Measurements from ENCODE around the gene KLHL26. TPM values are rescaled to one million over a fixed set of nuclear protein-coding genes. Genes with fewer than 3 reads are reported as not detected.
A peak's percentile ranks its signal among the peaks of the same experiment; 100 is the strongest.

Gene KLHL26
- total and polyA plus RNA-seq, 2 of the 4 experiments (the other 2 are of a cell fraction) = 2.2 to 4.7 TPM

DNA sequence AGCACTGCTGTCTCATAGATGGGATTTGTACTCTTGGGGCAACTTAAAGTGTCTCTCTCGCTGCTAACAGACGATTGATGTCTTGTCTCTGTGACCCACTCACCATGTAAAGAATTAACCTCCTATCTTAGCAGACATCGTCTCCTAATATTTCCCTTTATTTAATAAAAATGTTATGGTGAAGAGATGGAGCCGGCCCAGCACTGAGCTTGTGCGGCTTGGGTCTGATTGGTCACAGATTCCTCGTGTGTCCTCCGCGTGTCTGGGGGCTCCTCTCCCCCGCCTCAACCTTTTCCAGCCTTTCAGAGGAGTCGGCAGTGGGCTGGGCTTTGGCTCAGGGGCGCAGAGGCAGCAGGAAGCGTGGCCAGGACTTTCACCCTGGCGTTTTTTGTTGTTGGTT is 33.5 kb downstream of the KLHL26 start:
- Histone ChIP-seq H3K9me1 (ENCODE audit: insufficient read depth, low read length) (no peaks in the 10 kb centered on the region), H3K14ac (replicated peaks; ENCODE audit: low read depth, low read length) (no peak overlapping the region), H3K56ac (ENCODE audit: extremely low read depth, insufficient read depth, low read length) (no peak overlapping the region), H3K27ac (ENCODE audit: insufficient read depth, low read length) (no peak overlapping the region), H3K9ac (ENCODE audit: low read depth, low read length) (no peak overlapping the region), H3K9me3 (ENCODE audit: control insufficient read depth, insufficient read depth, low read length) (0 out of 2 replicates have a peak, but pooled peaks cover 2% of the 10 kb centered on the region), H4K91ac (ENCODE audit: insufficient read depth, low read depth, low read length) (no peak overlapping the region), H4K5ac (ENCODE audit: low read depth, low read length) (no peak overlapping the region), H3K4me2 (ENCODE audit: low read depth, low read length) (no peak overlapping the region), H2BK15ac (ENCODE audit: low read depth, low read length) (no peak overlapping the region), H3K4me3 (ENCODE audit: insufficient read depth, low read depth, low read length) (no peak overlapping the region), H3K18ac (ENCODE audit: low read depth, low read length) (no peak overlapping the region), H4K8ac (ENCODE audit: low read depth in 2 of 2, low read length in 2 of 2) (no peak overlapping the region), H2BK20ac (ENCODE audit: low read depth, low read length) (no peak overlapping the region), H2BK5ac (ENCODE audit: low read depth, low read length, poor library complexity, severe bottlenecking) (no peak overlapping the region), H2AK9ac (replicated peaks; ENCODE audit: low read depth, low read length, poor library complexity) (peak overlapping the region; percentile 44), H3K4me1 (ENCODE audit: control insufficient read depth, insufficient read depth, low read length) (peaks cover 13% of the 10 kb centered on the region), H2AK5ac (ENCODE audit: low read depth, low read length) (no peak overlapping the region), H2AFZ (replicated peaks; ENCODE audit: low read length, poor library complexity) (no peak overlapping the region), H3K23ac (ENCODE audit: low read depth, low read length) (no peak overlapping the region), H2BK120ac (ENCODE audit: low read depth, low read length) (no peak overlapping the region), H4K20me1 (ENCODE audit: insufficient read depth, low read length) (peaks cover 3% of the 10 kb centered on the region; the same call in 1 of the 2 replicates), H3K36me3 (ENCODE audit: control insufficient read depth, insufficient read depth, low read length) (peaks cover 21% of the 10 kb centered on the region), H3K79me1 (ENCODE audit: low read depth in 1 of 2, low read length in 2 of 2) (peaks cover 0 to 5% of the 10 kb centered on the region in 2 experiments; a peak in 2 of 4 replicates), H3K4ac (ENCODE audit: low read depth, low read length) (no peak overlapping the region), H3K27me3 (ENCODE audit: control insufficient read depth, insufficient read depth, low read length) (no peaks in the 10 kb centered on the region)
- dilution Hi-C loops (cut with HindIII; ENCODE audit: low sequenced_read_pairs, unreplicated experiment) (no loop called here), in situ Hi-C loops (cut with MboI; ENCODE audit: low sequenced_read_pairs) (no loop called here), intact Hi-C loops (cut with micrococcal nuclease) (loop anchor here (10.0 kb wide), 2 partner anchors 174 to 216 kb away; no protein-coding TSS in a partner anchor)
- 60% methylated on average over 1 of the region's 13 CpGs; no CpG with 5 or more reads in 1 of the 2 experiments for WGBS, 2 experiments (ENCODE audit: extremely low coverage in 2 of 2, insufficient read length in 1 of 2)
- DNase-seq = no peak
- no TSS peak for BruUV-seq (replicated peaks)
- no peak for ATAC-seq (ENCODE audit: low read depth)
- ChIA-PET POLR2A (ENCODE audit: unreplicated experiment) (no interaction called here), CTCF (no interaction called here)
- TF ChIP-seq MXI1 (IDR thresholded peaks at IDR 0.05; ENCODE audit: borderline replicate concordance, low read depth, low read length) = no peak
- TF ChIP-seq, protein P1, sequence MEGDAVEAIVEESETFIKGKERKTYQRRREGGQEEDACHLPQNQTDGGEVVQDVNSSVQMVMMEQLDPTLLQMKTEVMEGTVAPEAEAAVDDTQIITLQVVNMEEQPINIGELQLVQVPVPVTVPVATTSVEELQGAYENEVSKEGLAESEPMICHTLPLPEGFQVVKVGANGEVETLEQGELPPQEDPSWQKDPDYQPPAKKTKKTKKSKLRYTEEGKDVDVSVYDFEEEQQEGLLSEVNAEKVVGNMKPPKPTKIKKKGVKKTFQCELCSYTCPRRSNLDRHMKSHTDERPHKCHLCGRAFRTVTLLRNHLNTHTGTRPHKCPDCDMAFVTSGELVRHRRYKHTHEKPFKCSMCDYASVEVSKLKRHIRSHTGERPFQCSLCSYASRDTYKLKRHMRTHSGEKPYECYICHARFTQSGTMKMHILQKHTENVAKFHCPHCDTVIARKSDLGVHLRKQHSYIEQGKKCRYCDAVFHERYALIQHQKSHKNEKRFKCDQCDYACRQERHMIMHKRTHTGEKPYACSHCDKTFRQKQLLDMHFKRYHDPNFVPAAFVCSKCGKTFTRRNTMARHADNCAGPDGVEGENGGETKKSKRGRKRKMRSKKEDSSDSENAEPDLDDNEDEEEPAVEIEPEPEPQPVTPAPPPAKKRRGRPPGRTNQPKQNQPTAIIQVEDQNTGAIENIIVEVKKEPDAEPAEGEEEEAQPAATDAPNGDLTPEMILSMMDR (conservative IDR thresholded peaks at IDR 0.05; ENCODE audit: low read depth, low read length) = no peak
- TF ChIP-seq SMC3 (IDR thresholded peaks at IDR 0.05; ENCODE audit: low read depth, low read length) = no peak
- no peak for TF ChIP-seq CEBPB (IDR thresholded peaks at IDR 0.05; ENCODE audit: low read depth, low read length)
- no peak for TF ChIP-seq RCOR1 (IDR thresholded peaks at IDR 0.05; ENCODE audit: insufficient replicate concordance, low read length)
- no peak for TF ChIP-seq RAD21 (IDR thresholded peaks at IDR 0.05; ENCODE audit: low read length)
- TF ChIP-seq CHD1 (IDR thresholded peaks at IDR 0.05; ENCODE audit: low read depth, low read length) = no peak
- TF ChIP-seq MAZ (IDR thresholded peaks at IDR 0.05; ENCODE audit: borderline replicate concordance, low read depth, low read length) = no peak

Data from IMR-90 (cell line).